ENCODE measurements around the gene ARHGEF11. TPM values are rescaled to one million over a fixed set of nuclear protein-coding genes. Genes with fewer than 3 reads are reported as not detected.
A peak's percentile ranks its signal among the peaks of the same experiment; 100 is the strongest.

Gene ARHGEF11
- total RNA-seq, 1 experiment from 2014 or later = 45.5 TPM

GRCh38 chr1:156942176-156942575 is 103.4 kb downstream of the ARHGEF11 start:
- BruUV-seq (replicated peaks) = no TSS peak
- ChIA-PET POLR2A (no interaction called here), CTCF (no interaction called here)
- TF ChIP-seq CTCF (IDR thresholded peaks at IDR 0.05; ENCODE audit: insufficient read depth in 1 of 2, low read depth in 1 of 2, low read length in 1 of 2, severe bottlenecking in 1 of 2, unreplicated experiment in 1 of 2) = no peak
- H3K4me3 ChIP-seq (ENCODE audit: low read depth, low read length) = no peak overlapping the region
- no peaks in the 10 kb centered on the region for H3K27me3 ChIP-seq (replicated peaks; ENCODE audit: control insufficient read depth, insufficient read depth, low read length)
- H3K4me3 Mint-ChIP-seq (ENCODE audit: unreplicated experiment) = no peak overlapping the region
- intact Hi-C loops (cut with micrococcal nuclease; ENCODE audit: unreplicated experiment) = no loop called here
- peaks cover 8% of the 10 kb centered on the region for H3K36me3 ChIP-seq (ENCODE audit: control insufficient read depth, insufficient read depth, low read length)
- H3K9me3 ChIP-seq = no peaks in the 10 kb centered on the region
- no peaks in the 10 kb centered on the region for H3K27me3 Mint-ChIP-seq (ENCODE audit: insufficient read depth, unreplicated experiment)
- no peaks in the 10 kb centered on the region for H3K4me1 ChIP-seq
- H3K27ac Mint-ChIP-seq (ENCODE audit: unreplicated experiment) = no peak overlapping the region
- peak in 1 of 2 experiments; percentile 14 for DNase-seq
- no peaks in the 10 kb centered on the region for H3K9me3 Mint-ChIP-seq (ENCODE audit: unreplicated experiment)
- H3K4me1 Mint-ChIP-seq (ENCODE audit: low read depth, unreplicated experiment) = no peaks in the 10 kb centered on the region
- peaks cover 59% of the 10 kb centered on the region for H3K36me3 Mint-ChIP-seq (ENCODE audit: insufficient read depth, unreplicated experiment)

- no peak overlapping the region for H3K4me3 ChIP-seq (ENCODE audit: low read depth, low read length)
- H3K27me3 ChIP-seq (replicated peaks; ENCODE audit: control insufficient read depth, insufficient read depth, low read length) = no peaks in the 10 kb centered on the region
- no peak overlapping the region for H3K4me3 Mint-ChIP-seq (ENCODE audit: unreplicated experiment)
- ChIA-PET POLR2A (no interaction called here), CTCF (no interaction called here)
- intact Hi-C loops (cut with micrococcal nuclease; ENCODE audit: unreplicated experiment) = no loop called here
- no peak for TF ChIP-seq CTCF (IDR thresholded peaks at IDR 0.05; ENCODE audit: insufficient read depth in 1 of 2, low read depth in 1 of 2, low read length in 1 of 2, severe bottlenecking in 1 of 2, unreplicated experiment in 1 of 2)
- no peaks in the 10 kb centered on the region for H3K9me3 Mint-ChIP-seq (ENCODE audit: unreplicated experiment)
- no peak for DNase-seq
- no peaks in the 10 kb centered on the region for H3K4me1 Mint-ChIP-seq (ENCODE audit: low read depth, unreplicated experiment)
- H3K27me3 Mint-ChIP-seq (ENCODE audit: insufficient read depth, unreplicated experiment) = no peaks in the 10 kb centered on the region
- H3K9me3 ChIP-seq = no peaks in the 10 kb centered on the region
- peaks cover 8% of the 10 kb centered on the region for H3K36me3 ChIP-seq (ENCODE audit: control insufficient read depth, insufficient read depth, low read length)
- peaks cover 56% of the 10 kb centered on the region for H3K36me3 Mint-ChIP-seq (ENCODE audit: insufficient read depth, unreplicated experiment)
- no peaks in the 10 kb centered on the region for H3K4me1 ChIP-seq
- BruUV-seq (replicated peaks) = no TSS peak
- H3K27ac Mint-ChIP-seq (ENCODE audit: unreplicated experiment) = no peak overlapping the region
Measured at GRCh38 chr1:156941675-156942074, 103.9 kb downstream of the ARHGEF11 start.

- no peak for DNase-seq
- intact Hi-C loops (cut with micrococcal nuclease; ENCODE audit: unreplicated experiment) = no loop called here
- Mint-ChIP-seq H3K36me3 (ENCODE audit: insufficient read depth, unreplicated experiment) (peaks cover 38% of the 10 kb centered on the region), H3K9me3 (ENCODE audit: unreplicated experiment) (no peaks in the 10 kb centered on the region), H3K4me3 (ENCODE audit: unreplicated experiment) (no peak overlapping the region), H3K27ac (ENCODE audit: unreplicated experiment) (no peak overlapping the region), H3K27me3 (ENCODE audit: insufficient read depth, unreplicated experiment) (no peaks in the 10 kb centered on the region), H3K4me1 (ENCODE audit: low read depth, unreplicated experiment) (no peaks in the 10 kb centered on the region)
- Histone ChIP-seq H3K36me3 (ENCODE audit: control insufficient read depth, insufficient read depth, low read length) (peaks cover 9% of the 10 kb centered on the region), H3K4me1 (no peaks in the 10 kb centered on the region), H3K4me3 (ENCODE audit: low read depth, low read length) (no peak overlapping the region), H3K27me3 (replicated peaks; ENCODE audit: control insufficient read depth, insufficient read depth, low read length) (no peaks in the 10 kb centered on the region), H3K9me3 (no peaks in the 10 kb centered on the region)
- TF ChIP-seq CTCF (IDR thresholded peaks at IDR 0.05; ENCODE audit: insufficient read depth in 1 of 2, low read depth in 1 of 2, low read length in 1 of 2, severe bottlenecking in 1 of 2, unreplicated experiment in 1 of 2) = no peak
- no TSS peak for BruUV-seq (replicated peaks)
- ChIA-PET CTCF (interaction anchor here (1.1 kb wide), 1 partner anchor 134 kb away, joined by 3 read pairs; no protein-coding TSS in a partner anchor), POLR2A (no interaction called here)
Measured at GRCh38 chr1:156939786-156940334, 105.7 kb downstream of the ARHGEF11 start.

Data from Caco-2 (cell line).